ENCODE measurements around the gene PRPF18.

GRCh38 chr10:13593535-13593934 lies 6.8 kb downstream of the PRPF18 start:
- TF ChIP-seq ZNF274 (IDR thresholded peaks at IDR 0.05; ENCODE audit: low read depth, low read length) (no peak), YY1 (IDR thresholded peaks at IDR 0.05; ENCODE audit: insufficient read depth, insufficient read length) (no peak)

All from NT2/D1 (cell line).